GM19452 (cell line): ENCODE measurements around the gene TAF11L13.

Source experiments
- ATAC-seq: cut with Tn5 transposase; IDR thresholded peaks from one replicate; pipeline ENCODE4 v1.9.1; 2021; ENCODE audit not compliant: unreplicated experiment

The TAF11L13 gene

DNA sequence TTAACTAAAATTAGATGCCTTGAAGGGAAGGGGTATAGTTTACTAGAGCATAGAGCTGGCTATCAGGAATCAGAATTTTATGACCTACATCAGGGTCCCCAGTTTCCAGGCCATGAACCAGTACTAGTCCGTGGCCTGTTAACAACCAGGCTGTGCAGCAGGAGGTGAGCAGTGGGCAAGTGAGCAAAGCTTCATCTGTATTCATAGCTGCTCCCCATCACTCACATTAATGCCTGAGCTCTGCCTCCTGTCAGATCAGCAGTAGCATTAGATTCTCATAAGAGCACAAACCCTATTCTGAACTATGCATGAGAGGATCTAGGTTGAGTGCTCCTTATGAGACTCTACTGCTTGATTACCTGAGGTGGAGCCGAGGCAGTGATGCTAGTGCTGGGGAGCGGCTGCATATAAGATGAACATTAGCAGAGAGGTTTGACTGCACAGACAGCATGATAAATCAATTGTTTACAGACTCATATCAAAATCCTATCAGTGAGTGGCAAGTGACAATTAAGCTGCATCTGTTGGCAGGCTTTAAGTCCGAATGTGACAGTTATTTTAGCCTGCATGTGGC, 47.0 kb downstream of the TAF11L13 start:
- ATAC-seq: no peak

DNA sequence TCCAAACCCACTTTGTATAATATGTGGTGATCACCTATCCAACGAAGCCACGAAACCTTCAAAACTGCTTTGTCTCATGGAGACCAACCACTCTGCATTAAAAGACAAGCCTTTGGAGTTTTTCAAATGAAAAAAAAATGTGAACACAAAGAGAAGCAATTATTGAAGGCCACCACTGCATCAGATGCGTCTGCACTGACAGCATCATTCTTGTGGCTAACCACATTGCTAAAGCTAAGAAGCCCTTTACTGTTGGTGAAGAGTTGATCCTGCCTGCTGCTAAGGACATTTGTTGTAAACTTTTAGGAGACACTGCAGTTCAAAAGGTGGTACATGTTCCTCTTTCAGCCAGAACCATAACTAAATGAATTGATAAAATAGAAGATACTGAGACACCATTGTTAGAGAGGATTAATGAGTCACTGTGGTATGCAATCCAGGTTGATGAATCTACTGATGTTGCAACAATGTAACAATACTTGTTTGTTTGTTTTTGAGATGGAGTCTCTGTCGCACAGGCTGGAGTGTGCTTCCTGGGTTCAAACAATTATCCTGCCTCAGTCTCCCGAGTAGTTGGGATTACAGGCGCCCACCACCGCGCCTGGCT, 47.8 kb downstream of the TAF11L13 start:
- no peak for ATAC-seq

DNA sequence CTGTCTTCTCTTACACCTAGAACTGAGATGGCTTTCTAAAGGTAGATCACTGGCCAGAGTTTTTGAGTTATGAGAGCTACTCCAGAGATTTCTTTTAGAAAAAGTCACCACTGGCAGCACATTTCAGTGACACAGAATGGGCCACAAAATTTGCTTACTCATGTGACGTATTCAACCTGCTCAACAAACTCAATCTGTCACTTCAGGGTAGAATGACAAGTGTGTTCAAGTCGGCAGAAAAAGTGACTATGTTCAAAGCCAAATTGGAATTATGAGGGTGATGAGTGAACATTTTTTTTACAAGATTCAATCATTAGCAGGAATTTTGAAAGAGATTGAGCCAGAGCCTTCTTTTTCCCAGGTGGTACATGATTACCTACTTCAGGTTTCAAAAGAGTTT, 48.8 kb downstream of the TAF11L13 start:
- ATAC-seq: no peak
